Endothelial cell (in vitro differentiated cells): Measurements from ENCODE around the gene C19orf67. TPM values are rescaled to one million over a fixed set of nuclear protein-coding genes. Genes with fewer than 3 reads are reported as not detected.

Experiments used
- DNase-seq: peaks from one replicate; pipeline ENCODE4 v3.0.0; 2021; ENCODE audit warnings: low spot score
- H3K27ac Mint-ChIP-seq: one replicate; pipeline ENCODE4 v1.8.0; 2021; ENCODE audit warnings: mixed read lengths, inconsistent platforms; ENCODE audit not compliant: unreplicated experiment
- H3K27me3 Mint-ChIP-seq: one replicate; pipeline ENCODE4 v1.8.0; 2021; ENCODE audit warnings: mild to moderate bottlenecking, moderate library complexity, mixed read lengths, inconsistent platforms; ENCODE audit not compliant: unreplicated experiment
- H3K36me3 Mint-ChIP-seq: one replicate; pipeline ENCODE4 v1.8.0; 2021; ENCODE audit warnings: mild to moderate bottlenecking, low read depth, mixed read lengths, inconsistent platforms; ENCODE audit not compliant: unreplicated experiment
- H3K4me1 Mint-ChIP-seq: one replicate; pipeline ENCODE4 v1.8.0; 2021; ENCODE audit warnings: mild to moderate bottlenecking, mixed read lengths, inconsistent platforms; ENCODE audit not compliant: unreplicated experiment
- H3K4me3 Mint-ChIP-seq: one replicate; pipeline ENCODE4 v1.8.0; 2021; ENCODE audit warnings: mild to moderate bottlenecking, mixed read lengths, inconsistent platforms; ENCODE audit not compliant: unreplicated experiment
- H3K9me3 Mint-ChIP-seq: one replicate; pipeline ENCODE4 v1.8.0; 2021; ENCODE audit warnings: mixed read lengths, inconsistent platforms; ENCODE audit not compliant: unreplicated experiment
- total RNA-seq: library from RNA; stranded (reverse); fragmentation: NEBNext Ultra II Directional; extraction: Animal tissue kit (Norgen Biotek cat#: 25700); gene quantifications from one replicate; pipeline ENCODE4 v1.2.1, GENCODE V29; 2021; ENCODE audit not compliant: unreplicated experiment
- TF ChIP-seq, protein P1 (sequence below): fragments of 200-600 bp; sonication (generic); IDR thresholded peaks from one replicate; pipeline ENCODE4 v1.5.0; 2021; ENCODE audit warnings: antibody characterized with exemption; ENCODE audit not compliant: unreplicated experiment

C19orf67 gene
- total RNA-seq, 1 donor from 2014 or later = not detected

DNA sequence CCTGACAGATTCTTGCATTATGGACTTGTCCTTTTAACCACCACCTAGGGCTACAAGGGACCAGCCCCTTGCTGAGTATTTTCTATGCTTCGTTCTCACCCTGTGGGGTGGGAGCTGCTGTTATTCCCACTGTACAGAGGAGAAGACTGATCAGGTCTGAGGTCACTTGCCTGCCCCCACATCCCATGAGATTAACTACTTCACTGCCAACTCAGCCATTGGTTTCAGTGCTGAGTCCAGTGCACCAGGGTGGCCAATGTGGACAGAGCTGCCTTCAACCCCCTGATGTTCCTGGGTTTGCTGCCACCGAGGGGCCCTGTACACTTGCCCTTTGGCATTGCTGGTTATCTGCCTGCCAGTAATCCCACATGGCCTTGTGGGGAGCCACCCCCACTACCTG is 25.1 kb upstream of the C19orf67 start:
- DNase-seq = no peak
- no peak overlapping the region for H3K4me3 Mint-ChIP-seq
- H3K36me3 Mint-ChIP-seq = peaks cover 3% of the 10 kb centered on the region
- H3K4me1 Mint-ChIP-seq = peaks cover 23% of the 10 kb centered on the region
- H3K27me3 Mint-ChIP-seq = peaks cover 8% of the 10 kb centered on the region
- TF ChIP-seq, protein P1, sequence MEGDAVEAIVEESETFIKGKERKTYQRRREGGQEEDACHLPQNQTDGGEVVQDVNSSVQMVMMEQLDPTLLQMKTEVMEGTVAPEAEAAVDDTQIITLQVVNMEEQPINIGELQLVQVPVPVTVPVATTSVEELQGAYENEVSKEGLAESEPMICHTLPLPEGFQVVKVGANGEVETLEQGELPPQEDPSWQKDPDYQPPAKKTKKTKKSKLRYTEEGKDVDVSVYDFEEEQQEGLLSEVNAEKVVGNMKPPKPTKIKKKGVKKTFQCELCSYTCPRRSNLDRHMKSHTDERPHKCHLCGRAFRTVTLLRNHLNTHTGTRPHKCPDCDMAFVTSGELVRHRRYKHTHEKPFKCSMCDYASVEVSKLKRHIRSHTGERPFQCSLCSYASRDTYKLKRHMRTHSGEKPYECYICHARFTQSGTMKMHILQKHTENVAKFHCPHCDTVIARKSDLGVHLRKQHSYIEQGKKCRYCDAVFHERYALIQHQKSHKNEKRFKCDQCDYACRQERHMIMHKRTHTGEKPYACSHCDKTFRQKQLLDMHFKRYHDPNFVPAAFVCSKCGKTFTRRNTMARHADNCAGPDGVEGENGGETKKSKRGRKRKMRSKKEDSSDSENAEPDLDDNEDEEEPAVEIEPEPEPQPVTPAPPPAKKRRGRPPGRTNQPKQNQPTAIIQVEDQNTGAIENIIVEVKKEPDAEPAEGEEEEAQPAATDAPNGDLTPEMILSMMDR = no peak
- H3K9me3 Mint-ChIP-seq = no peaks in the 10 kb centered on the region
- H3K27ac Mint-ChIP-seq = no peak overlapping the region

DNA sequence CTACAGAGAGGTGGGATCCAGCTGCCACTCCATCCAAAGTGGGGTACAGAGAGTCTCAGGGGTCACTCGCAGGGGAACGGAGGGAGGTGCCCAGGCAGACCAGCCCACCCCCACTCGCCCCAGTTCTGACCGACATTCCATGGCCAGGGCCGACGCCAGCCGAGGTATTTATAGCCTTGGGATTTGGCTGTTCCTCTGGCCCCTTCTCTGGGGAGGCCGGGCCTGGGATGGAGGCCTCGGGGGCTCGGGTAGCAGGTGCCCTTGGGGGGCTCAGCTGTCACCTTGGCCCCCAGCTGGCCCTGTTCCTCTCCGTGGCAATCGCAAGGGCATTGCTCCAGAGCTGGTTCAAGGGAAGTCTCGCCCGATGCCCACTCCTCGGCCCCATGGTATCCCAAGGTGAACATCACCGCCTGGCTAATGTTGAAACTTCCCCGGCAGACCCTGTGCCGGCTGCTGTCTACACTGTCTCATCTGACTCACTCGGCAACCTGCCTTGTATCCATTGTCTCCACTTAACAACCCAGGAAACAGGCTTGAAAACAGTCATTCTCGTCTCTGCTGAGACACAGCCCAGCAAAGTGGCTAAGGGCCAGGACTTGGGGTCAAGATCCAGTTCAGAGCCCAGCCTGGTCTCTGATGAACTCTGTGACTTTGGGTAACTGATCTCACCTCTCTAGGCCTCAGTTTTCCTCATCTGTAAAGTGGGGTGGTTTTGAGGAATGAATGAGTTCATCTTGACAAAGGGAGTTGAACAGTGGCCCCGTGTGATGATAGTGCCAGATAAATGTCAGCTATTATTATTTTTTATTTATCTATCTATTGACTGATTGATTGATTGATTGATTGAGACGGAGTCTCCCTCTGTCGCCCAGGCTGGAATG is 22.2 kb upstream of the C19orf67 start:
- Mint-ChIP-seq H3K4me3 (peak overlapping the region; percentile 73), H3K9me3 (no peaks in the 10 kb centered on the region), H3K27ac (no peak overlapping the region), H3K27me3 (peaks cover 5% of the 10 kb centered on the region), H3K4me1 (peaks cover 3% of the 10 kb centered on the region), H3K36me3 (peaks cover 7% of the 10 kb centered on the region)
- no peak for DNase-seq
- TF ChIP-seq, protein P1 = no peak

DNA sequence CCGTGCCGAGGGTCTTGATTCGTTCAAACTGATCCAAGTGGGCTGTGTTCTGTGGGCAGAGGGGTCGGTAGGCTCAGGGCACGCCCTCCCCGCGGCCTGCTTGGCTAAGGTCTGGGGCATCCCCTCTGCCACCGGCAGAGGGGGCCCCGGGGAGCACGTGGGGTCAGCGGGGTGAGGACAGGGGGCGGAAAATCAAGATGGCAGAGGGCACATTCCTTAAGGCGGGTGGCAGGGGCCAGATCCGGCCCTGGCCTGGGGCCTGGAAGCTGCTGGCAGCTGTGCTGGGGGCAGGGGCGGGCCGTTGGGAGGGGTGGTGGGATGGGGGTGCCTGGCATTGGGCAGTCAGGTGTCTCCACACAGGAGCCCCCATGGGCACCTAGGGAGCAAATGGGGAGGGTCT is 21.3 kb upstream of the C19orf67 start:
- no peak for DNase-seq
- Mint-ChIP-seq H3K27me3 (peaks cover 5% of the 10 kb centered on the region), H3K27ac (no peak overlapping the region)

DNA sequence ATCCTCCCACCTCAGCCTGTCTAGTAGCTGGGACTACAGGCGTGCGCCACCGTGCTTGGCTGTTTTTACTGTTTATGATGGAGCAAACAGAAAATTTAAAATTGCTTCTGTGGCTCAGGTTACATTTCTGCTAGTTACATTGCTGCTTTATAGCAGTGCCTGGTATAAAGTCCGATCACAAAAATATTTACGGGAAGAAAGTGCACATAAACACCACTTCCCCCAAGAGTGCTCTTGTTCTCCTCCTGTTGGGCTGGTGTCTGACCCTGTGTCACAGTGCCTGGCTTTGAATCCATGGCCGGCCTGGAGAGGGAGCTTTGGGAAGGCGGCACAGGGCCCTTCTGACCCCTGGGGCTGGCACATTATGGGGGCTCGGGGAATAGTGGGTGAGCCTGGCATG is 20.1 kb upstream of the C19orf67 start:
- Mint-ChIP-seq H3K9me3 (no peaks in the 10 kb centered on the region), H3K4me3 (no peak overlapping the region), H3K27ac (no peak overlapping the region), H3K4me1 (no peaks in the 10 kb centered on the region), H3K27me3 (peaks cover 3% of the 10 kb centered on the region), H3K36me3 (peaks cover 11% of the 10 kb centered on the region)
- TF ChIP-seq, protein P1 = no peak
- DNase-seq = no peak

More for the DNA sequence above, 21.3 kb upstream of the C19orf67 start:
- H3K36me3 Mint-ChIP-seq = peaks cover 7% of the 10 kb centered on the region
- no peak overlapping the region for H3K4me3 Mint-ChIP-seq
- H3K9me3 Mint-ChIP-seq = no peaks in the 10 kb centered on the region
- TF ChIP-seq, protein P1 = no peak
- H3K4me1 Mint-ChIP-seq = no peaks in the 10 kb centered on the region

DNA sequence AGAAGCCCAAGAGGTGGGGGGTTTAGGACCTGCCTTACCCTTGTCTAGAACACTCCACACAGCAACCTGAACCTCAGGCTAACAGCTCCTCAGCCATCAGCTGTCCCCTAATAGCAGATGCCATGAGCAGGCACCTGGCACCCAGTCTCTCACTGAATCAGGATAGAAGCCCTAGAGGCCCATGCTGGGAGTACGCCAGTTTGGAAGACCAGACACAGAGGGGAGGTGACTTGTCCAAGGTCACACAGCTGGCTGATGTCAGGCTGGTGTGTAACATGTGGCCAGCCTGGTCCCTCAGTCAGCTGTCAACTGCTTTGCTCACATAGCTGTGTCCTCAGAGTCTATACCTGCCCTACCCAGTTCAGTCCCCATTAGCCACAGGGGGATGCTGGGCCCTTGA is 17.7 kb upstream of the C19orf67 start:
- Mint-ChIP-seq H3K27me3 (no peaks in the 10 kb centered on the region), H3K4me1 (no peaks in the 10 kb centered on the region), H3K27ac (no peak overlapping the region), H3K9me3 (no peaks in the 10 kb centered on the region), H3K4me3 (no peak overlapping the region), H3K36me3 (peaks cover 11% of the 10 kb centered on the region)
- TF ChIP-seq, protein P1 = no peak
- DNase-seq = no peak
